ENCODE data around the gene FKBP1B. TPM values are rescaled to one million over a fixed set of nuclear protein-coding genes. Genes with fewer than 3 reads are reported as not detected.

FKBP1B gene
- total RNA-seq, 1 experiment from 2014 or later, result 11.8 TPM

DNA sequence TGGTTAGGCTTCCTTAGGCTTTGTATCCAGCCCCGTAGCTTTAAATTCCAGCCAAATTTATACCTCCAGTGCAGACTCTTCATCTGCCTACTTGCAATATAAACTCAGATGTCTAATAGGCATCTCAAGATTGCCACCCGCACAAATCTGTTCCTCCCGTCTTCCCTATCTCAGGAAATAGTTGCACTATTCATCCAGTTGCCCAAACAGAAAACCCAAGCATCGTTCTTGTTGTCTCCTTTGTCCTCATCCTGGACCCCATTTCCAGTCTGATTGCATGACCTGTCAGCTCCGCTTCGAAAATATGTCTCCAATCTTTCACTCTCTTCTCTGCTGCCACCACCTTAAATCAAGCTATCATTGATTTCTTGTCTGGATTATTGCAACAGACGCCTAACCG lies 2.3 kb downstream of the FKBP1B start:
- no peaks in the 10 kb centered on the region for H3K27me3 ChIP-seq (ENCODE audit: insufficient read depth, low read length)
- H2AFZ ChIP-seq (ENCODE audit: low read depth, low read length, poor library complexity, severe bottlenecking), result no peak overlapping the region
- peaks cover 8 to 22% of the 10 kb centered on the region in 2 experiments for H3K4me1 ChIP-seq (ENCODE audit: control insufficient read depth in 1 of 2, insufficient read depth in 2 of 2, low read length in 2 of 2)
- H3K9ac ChIP-seq (ENCODE audit: low read length), result no peak overlapping the region
- DNase-seq (ENCODE audit: low read depth, low spot score), result no peak
- no peaks in the 10 kb centered on the region for H3K9me3 ChIP-seq (ENCODE audit: control insufficient read depth in 1 of 2, insufficient read depth in 1 of 2, low read depth in 1 of 2, low read length in 2 of 2)
- ATAC-seq, result no peak
- CTCF ChIA-PET, result no interaction called here
- H3K27ac ChIP-seq (ENCODE audit: low read depth, low read length), result no peak overlapping the region
- intact Hi-C loops (cut with micrococcal nuclease), result loop anchor here (2.0 kb wide), 1 partner anchor 25 kb away; the partner anchor contains the start of gene SF3B6
- H4K20me1 ChIP-seq (ENCODE audit: insufficient read depth), result no peaks in the 10 kb centered on the region
- no peaks in the 10 kb centered on the region for H3K36me3 ChIP-seq (ENCODE audit: control insufficient read depth in 1 of 2, insufficient read depth in 2 of 2, low read length in 2 of 2)
- H3K9me2 ChIP-seq (ENCODE audit: insufficient read depth), result no peaks in the 10 kb centered on the region
- TF ChIP-seq JUND (IDR thresholded peaks at IDR 0.05) (no peak), ZFX (IDR thresholded peaks at IDR 0.05) (no peak)
- TF ChIP-seq, protein P1, sequence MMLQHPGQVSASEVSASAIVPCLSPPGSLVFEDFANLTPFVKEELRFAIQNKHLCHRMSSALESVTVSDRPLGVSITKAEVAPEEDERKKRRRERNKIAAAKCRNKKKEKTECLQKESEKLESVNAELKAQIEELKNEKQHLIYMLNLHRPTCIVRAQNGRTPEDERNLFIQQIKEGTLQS (IDR thresholded peaks at IDR 0.05), result no peak
- TF ChIP-seq, protein P2, sequence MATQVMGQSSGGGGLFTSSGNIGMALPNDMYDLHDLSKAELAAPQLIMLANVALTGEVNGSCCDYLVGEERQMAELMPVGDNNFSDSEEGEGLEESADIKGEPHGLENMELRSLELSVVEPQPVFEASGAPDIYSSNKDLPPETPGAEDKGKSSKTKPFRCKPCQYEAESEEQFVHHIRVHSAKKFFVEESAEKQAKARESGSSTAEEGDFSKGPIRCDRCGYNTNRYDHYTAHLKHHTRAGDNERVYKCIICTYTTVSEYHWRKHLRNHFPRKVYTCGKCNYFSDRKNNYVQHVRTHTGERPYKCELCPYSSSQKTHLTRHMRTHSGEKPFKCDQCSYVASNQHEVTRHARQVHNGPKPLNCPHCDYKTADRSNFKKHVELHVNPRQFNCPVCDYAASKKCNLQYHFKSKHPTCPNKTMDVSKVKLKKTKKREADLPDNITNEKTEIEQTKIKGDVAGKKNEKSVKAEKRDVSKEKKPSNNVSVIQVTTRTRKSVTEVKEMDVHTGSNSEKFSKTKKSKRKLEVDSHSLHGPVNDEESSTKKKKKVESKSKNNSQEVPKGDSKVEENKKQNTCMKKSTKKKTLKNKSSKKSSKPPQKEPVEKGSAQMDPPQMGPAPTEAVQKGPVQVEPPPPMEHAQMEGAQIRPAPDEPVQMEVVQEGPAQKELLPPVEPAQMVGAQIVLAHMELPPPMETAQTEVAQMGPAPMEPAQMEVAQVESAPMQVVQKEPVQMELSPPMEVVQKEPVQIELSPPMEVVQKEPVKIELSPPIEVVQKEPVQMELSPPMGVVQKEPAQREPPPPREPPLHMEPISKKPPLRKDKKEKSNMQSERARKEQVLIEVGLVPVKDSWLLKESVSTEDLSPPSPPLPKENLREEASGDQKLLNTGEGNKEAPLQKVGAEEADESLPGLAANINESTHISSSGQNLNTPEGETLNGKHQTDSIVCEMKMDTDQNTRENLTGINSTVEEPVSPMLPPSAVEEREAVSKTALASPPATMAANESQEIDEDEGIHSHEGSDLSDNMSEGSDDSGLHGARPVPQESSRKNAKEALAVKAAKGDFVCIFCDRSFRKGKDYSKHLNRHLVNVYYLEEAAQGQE (IDR thresholded peaks at IDR 0.05; ENCODE audit: low read depth), result no peak
- no peak overlapping the region for H3K4me3 ChIP-seq (replicated peaks in 1 of 2; ENCODE audit: low read depth in 1 of 2, low read length in 2 of 2)
- RAD21 ChIA-PET (ENCODE audit: low non-redundant PET in 1 of 2, low total read pairs in 2 of 2, uncharacterized antibody in 2 of 2, unreplicated experiment in 2 of 2), result interaction anchor here in 1 of 2 experiments (0.6 kb wide), 1 partner anchor 24 kb away, joined by 4 read pairs; the partner anchor contains the start of gene SF3B6
- BruUV-seq (replicated peaks), result no TSS peak
- H3K79me2 ChIP-seq (ENCODE audit: insufficient read depth, low read length), result peaks cover 3% of the 10 kb centered on the region; the same call in 1 of the 2 replicates
- POLR2A ChIA-PET, result no interaction called here
- H3K4me2 ChIP-seq (ENCODE audit: low read length), result no peak overlapping the region

DNA sequence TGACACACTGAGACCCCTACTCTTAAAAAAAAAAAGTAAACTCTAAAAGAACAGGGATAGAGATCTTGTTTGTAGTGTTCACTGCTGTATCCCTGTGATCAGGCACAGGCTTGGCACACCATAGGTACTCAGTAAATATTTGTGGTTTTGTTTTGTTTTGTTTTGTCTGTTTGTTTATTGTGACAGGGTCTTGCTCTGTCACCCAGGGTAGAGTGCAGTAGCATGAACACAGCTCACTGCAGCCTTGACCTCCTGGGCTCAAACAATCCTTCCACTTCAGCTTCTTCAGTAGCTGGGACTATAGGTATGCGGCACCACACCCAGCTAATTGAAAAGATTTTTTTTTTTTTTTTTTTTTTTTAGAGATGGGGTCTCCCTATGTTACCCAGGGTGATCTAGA lies 3.4 kb downstream of the FKBP1B start:
- H3K9me2 ChIP-seq (ENCODE audit: insufficient read depth), result no peaks in the 10 kb centered on the region
- DNase-seq (ENCODE audit: low read depth, low spot score) (no peak), ATAC-seq (no peak)
- H3K9me3 ChIP-seq (ENCODE audit: control insufficient read depth in 1 of 2, insufficient read depth in 1 of 2, low read depth in 1 of 2, low read length in 2 of 2), result no peaks in the 10 kb centered on the region
- POLR2A ChIA-PET, result interaction anchor here (1.0 kb wide), 1 partner anchor 24 kb away, joined by 3 read pairs; no protein-coding TSS in a partner anchor
- no peak overlapping the region for H3K4me2 ChIP-seq (ENCODE audit: low read length)
- no peak overlapping the region for H3K27ac ChIP-seq (ENCODE audit: low read depth, low read length)
- no peaks in the 10 kb centered on the region for H3K79me2 ChIP-seq (ENCODE audit: insufficient read depth, low read length)
- H3K36me3 ChIP-seq (ENCODE audit: control insufficient read depth in 1 of 2, insufficient read depth in 2 of 2, low read length in 2 of 2), result no peaks in the 10 kb centered on the region
- TF ChIP-seq CBX3 (IDR thresholded peaks at IDR 0.05; ENCODE audit: low read depth), result no peak
- no peaks in the 10 kb centered on the region for H4K20me1 ChIP-seq (ENCODE audit: insufficient read depth)
- peaks cover 3 to 16% of the 10 kb centered on the region in 2 experiments for H3K4me1 ChIP-seq (ENCODE audit: control insufficient read depth in 1 of 2, insufficient read depth in 2 of 2, low read length in 2 of 2)
- RAD21 ChIA-PET (ENCODE audit: low non-redundant PET in 1 of 2, low total read pairs in 2 of 2, uncharacterized antibody in 2 of 2, unreplicated experiment in 2 of 2), result no interaction called here
- no TSS peak for BruUV-seq (replicated peaks)
- CTCF ChIA-PET, result no interaction called here
- H3K9ac ChIP-seq (ENCODE audit: low read length), result no peak overlapping the region
- no peaks in the 10 kb centered on the region for H3K27me3 ChIP-seq (ENCODE audit: insufficient read depth, low read length)
- H3K4me3 ChIP-seq (replicated peaks in 1 of 2; ENCODE audit: low read depth in 1 of 2, low read length in 2 of 2), result no peak overlapping the region
- no peak overlapping the region for H2AFZ ChIP-seq (ENCODE audit: low read depth, low read length, poor library complexity, severe bottlenecking)
- intact Hi-C loops (cut with micrococcal nuclease), result no loop called here
